HEK293 (cell line): Measurements from ENCODE around the gene SEC24A.

Source experiments
- BCL11A ChIP-seq: fragments of 450-650 bp; formaldehyde crosslinking; IDR thresholded peaks from 2 replicates; pipeline ENCODE4 v1.5.1; 2016; ENCODE audit warnings: low read depth, missing biosample characterization, missing genetic modification characterization
- CTCF ChIP-seq: fragments of 450-650 bp; formaldehyde crosslinking; IDR thresholded peaks from 2 replicates; pipeline ENCODE4 v1.5.1; 2016; ENCODE audit warnings: missing biosample characterization, missing genetic modification characterization
- GLI4 ChIP-seq: fragments of 450-650 bp; formaldehyde crosslinking; IDR thresholded peaks from 2 replicates; pipeline ENCODE4 v1.5.1; 2016; ENCODE audit warnings: missing biosample characterization, missing genetic modification characterization
- GLIS1 ChIP-seq: fragments of 450-650 bp; formaldehyde crosslinking; IDR thresholded peaks from 2 replicates; pipeline ENCODE4 v1.5.1; 2016; ENCODE audit warnings: missing biosample characterization, missing genetic modification characterization
- GLIS2 ChIP-seq: fragments of 450-650 bp; formaldehyde crosslinking; IDR thresholded peaks from 2 replicates; pipeline ENCODE4 v1.5.1; 2016; ENCODE audit warnings: missing biosample characterization, missing genetic modification characterization
- KLF1 ChIP-seq: fragments of 450-650 bp; formaldehyde crosslinking; IDR thresholded peaks from 2 replicates; pipeline ENCODE4 v1.5.1; 2016; ENCODE audit warnings: missing biosample characterization, missing genetic modification characterization
- KLF17 ChIP-seq: fragments of 450-650 bp; formaldehyde crosslinking; IDR thresholded peaks from 2 replicates; pipeline ENCODE4 v1.5.1; 2016; ENCODE audit warnings: missing biosample characterization, missing genetic modification characterization
- KLF7 ChIP-seq: fragments of 450-650 bp; formaldehyde crosslinking; IDR thresholded peaks from 2 replicates; pipeline ENCODE4 v1.5.1; 2016; ENCODE audit warnings: missing biosample characterization, missing genetic modification characterization, borderline replicate concordance
- PBX3 ChIP-seq: sonication (generic); formaldehyde crosslinking; IDR thresholded peaks from 2 replicates; pipeline ENCODE4 v1.8.1; 2022; ENCODE audit warnings: mild to moderate bottlenecking, moderate library complexity, missing genetic modification reagents
- PRDM4 ChIP-seq: fragments of 450-650 bp; formaldehyde crosslinking; IDR thresholded peaks from 2 replicates; pipeline ENCODE4 v1.5.1; 2017; ENCODE audit warnings: missing biosample characterization, missing genetic modification characterization
- SP3 ChIP-seq: fragments of 450-650 bp; formaldehyde crosslinking; IDR thresholded peaks from 2 replicates; pipeline ENCODE4 v1.5.1; 2016; ENCODE audit warnings: missing biosample characterization, missing genetic modification characterization
- TRIM28 ChIP-seq: IDR thresholded peaks from 2 replicates; pipeline ENCODE4 v1.6.1; 2011; ENCODE audit warnings: low read length, control low read depth, borderline replicate concordance
- TSHZ1 ChIP-seq: fragments of 450-650 bp; formaldehyde crosslinking; IDR thresholded peaks from 2 replicates; pipeline ENCODE4 v1.5.1; 2016; ENCODE audit warnings: missing biosample characterization, missing genetic modification characterization, borderline replicate concordance
- ZNF324 ChIP-seq: fragments of 450-650 bp; formaldehyde crosslinking; IDR thresholded peaks from 2 replicates; pipeline ENCODE4 v1.5.1; 2016; ENCODE audit warnings: missing biosample characterization, missing genetic modification characterization
- ZNF398 ChIP-seq: fragments of 450-650 bp; formaldehyde crosslinking; IDR thresholded peaks from 2 replicates; pipeline ENCODE4 v1.5.1; 2017; ENCODE audit warnings: missing biosample characterization, missing genetic modification characterization
- ZNF513 ChIP-seq: fragments of 450-650 bp; IDR thresholded peaks from 2 replicates; pipeline ENCODE4 v1.5.1; 2018; ENCODE audit warnings: missing biosample characterization, missing genetic modification characterization
- ZNF521 ChIP-seq: fragments of 450-650 bp; formaldehyde crosslinking; IDR thresholded peaks from 2 replicates; pipeline ENCODE4 v1.5.1; 2017; ENCODE audit warnings: missing biosample characterization, mild to moderate bottlenecking, missing genetic modification characterization
- ZNF549 ChIP-seq: fragments of 450-650 bp; IDR thresholded peaks from 2 replicates; pipeline ENCODE4 v1.5.1; 2018; ENCODE audit warnings: missing biosample characterization, missing genetic modification characterization, mild to moderate bottlenecking, inconsistent platforms, moderate library complexity
- ZNF560 ChIP-seq: fragments of 450-650 bp; formaldehyde crosslinking; IDR thresholded peaks from 2 replicates; pipeline ENCODE4 v1.5.1; 2017; ENCODE audit warnings: missing biosample characterization, missing genetic modification characterization, borderline replicate concordance
- ZNF777 ChIP-seq: fragments of 450-650 bp; formaldehyde crosslinking; IDR thresholded peaks from 2 replicates; pipeline ENCODE4 v1.5.1; 2017; ENCODE audit warnings: missing biosample characterization, missing genetic modification characterization, borderline replicate concordance
- ZNF791 ChIP-seq: fragments of 450-650 bp; formaldehyde crosslinking; IDR thresholded peaks from 2 replicates; pipeline ENCODE4 v1.5.1; 2016; ENCODE audit warnings: missing biosample characterization, missing genetic modification characterization
- ZSCAN5A ChIP-seq: fragments of 450-650 bp; formaldehyde crosslinking; IDR thresholded peaks from 2 replicates; pipeline ENCODE4 v1.5.1; 2016; ENCODE audit warnings: missing biosample characterization, missing genetic modification characterization

Gene SEC24A

GRCh38 chr5:134758504-134759341 is 110.1 kb downstream of the SEC24A start, which contains the start of gene DDX46 (continued):
- peak; percentile 99 for TF ChIP-seq CTCF
- peak; percentile 85 for TF ChIP-seq ZNF324 (tag by site-specific recombination)
- TF ChIP-seq KLF1 (tag by site-specific recombination) = peak; percentile 82
- 0 out of 2 replicates have a peak, but pooled peaks have one; percentile 13 for TF ChIP-seq GLIS1
- TF ChIP-seq ZNF560 (tag by site-specific recombination) = no peak
- peak; percentile 42; the same call in 1 of the 2 replicates for TF ChIP-seq GLIS2 (tag by site-specific recombination)
- peak; percentile 64; the same call in 1 of the 2 replicates for TF ChIP-seq KLF17 (tag by site-specific recombination)
- 0 out of 2 replicates have a peak, but pooled peaks have one; percentile 36 for TF ChIP-seq ZNF398 (tag by site-specific recombination)
- peak; percentile 78 for TF ChIP-seq ZNF549 (tag by site-specific recombination)
- peak; percentile 82; the same call in 1 of the 2 replicates for TF ChIP-seq KLF7
- no peak for TF ChIP-seq ZNF521 (tag by site-specific recombination)
- peak; percentile 84; the same call in 1 of the 2 replicates for TF ChIP-seq TRIM28
- no peak for TF ChIP-seq ZSCAN5A (tag by site-specific recombination)
- TF ChIP-seq SP3 (tag by site-specific recombination) = peak; percentile 82
- peak; percentile 77 for TF ChIP-seq GLI4
- TF ChIP-seq PBX3 (CRISPR knock-in tag) = peak; percentile 71; the same call in 1 of the 2 replicates
- no peak for TF ChIP-seq PRDM4 (tag by site-specific recombination)
- TF ChIP-seq BCL11A = no peak; the same call in 1 of the 2 replicates
- peak; percentile 47; the same call in 1 of the 2 replicates for TF ChIP-seq TSHZ1 (tag by site-specific recombination)
- no peak for TF ChIP-seq ZNF791 (tag by site-specific recombination)
- no peak for TF ChIP-seq ZNF513 (tag by site-specific recombination)
- peak; percentile 40; the same call in 1 of the 2 replicates for TF ChIP-seq ZNF777 (tag by site-specific recombination)
